ENCODE data around the gene IL16.

IL16 gene

GRCh38 chr15:81171286-81171685 is 25.4 kb upstream of the IL16 start:
- Histone ChIP-seq H3K4me3 (ENCODE audit: control insufficient read depth in 1 of 7, extremely low read depth in 1 of 7, insufficient read depth in 4 of 7, low read depth in 2 of 7, low read length in 6 of 7) (no peak overlapping the region), H3K4me1 (ENCODE audit: control extremely low read depth in 1 of 4, control insufficient read depth in 4 of 4, insufficient read depth in 4 of 4, low read length in 3 of 4) (peaks cover 5 to 11% (median 8%) of the 10 kb centered on the region in 4 experiments), H3K27me3 (replicated peaks in 2 of 5; ENCODE audit: control insufficient read depth in 4 of 5, insufficient read depth in 5 of 5, low read length in 4 of 5) (peaks cover 0 to 3% (median 0%) of the 10 kb centered on the region in 5 experiments), H3K27ac (ENCODE audit: insufficient read depth in 1 of 2, low read depth in 1 of 2, low read length in 2 of 2, poor library complexity in 1 of 2, severe bottlenecking in 2 of 2) (no peak overlapping the region), H3K36me3 (ENCODE audit: control insufficient read depth in 4 of 4, insufficient read depth in 4 of 4, low read length in 3 of 4) (no peaks in the 10 kb centered on the region), H3K9me3 (ENCODE audit: control extremely low read depth in 1 of 5, control insufficient read depth in 4 of 5, insufficient read depth in 2 of 5, low read depth in 1 of 5, low read length in 4 of 5) (no peaks in the 10 kb centered on the region)
- no peak for DNase-seq
- ChIA-PET POLR2A (no interaction called here), CTCF (no interaction called here)

- no peak for DNase-seq
- no peak overlapping the region for H3K4me3 ChIP-seq (ENCODE audit: control insufficient read depth in 1 of 7, extremely low read depth in 1 of 7, insufficient read depth in 4 of 7, low read depth in 2 of 7, low read length in 6 of 7)
- H3K27ac ChIP-seq (ENCODE audit: insufficient read depth in 1 of 2, low read depth in 1 of 2, low read length in 2 of 2, poor library complexity in 1 of 2, severe bottlenecking in 2 of 2), result no peak overlapping the region
- H3K4me1 ChIP-seq (ENCODE audit: control extremely low read depth in 1 of 4, control insufficient read depth in 4 of 4, insufficient read depth in 4 of 4, low read length in 3 of 4), result peaks cover 0 to 4% (median 0%) of the 10 kb centered on the region in 4 experiments
- 100% methylated on average over 1 of the region's 2 CpGs for WGBS (ENCODE audit: insufficient coverage)
- ChIA-PET POLR2A (no interaction called here), CTCF (interaction anchor here (1.0 to 3.4 kb wide), 5 partner anchors 9 to 91 kb away, joined by 3 to 12 read pairs (median 8); no protein-coding TSS in a partner anchor)
- H3K27me3 ChIP-seq (replicated peaks in 2 of 5; ENCODE audit: control insufficient read depth in 4 of 5, insufficient read depth in 5 of 5, low read length in 4 of 5), result peaks cover 0 to 3% (median 0%) of the 10 kb centered on the region in 5 experiments
- no peaks in the 10 kb centered on the region for H3K36me3 ChIP-seq (ENCODE audit: control insufficient read depth in 4 of 4, insufficient read depth in 4 of 4, low read length in 3 of 4)
- H3K9me3 ChIP-seq (ENCODE audit: control extremely low read depth in 1 of 5, control insufficient read depth in 4 of 5, insufficient read depth in 2 of 5, low read depth in 1 of 5, low read length in 4 of 5), result no peaks in the 10 kb centered on the region
These were observed 22.4 kb upstream of the IL16 start for GRCh38 chr15:81174125-81174791.

- POLR2A ChIA-PET, result interaction anchor here (0.7 kb wide), 1 partner anchor 91 kb away, joined by 3 read pairs; no protein-coding TSS in a partner anchor
- H3K9me3 ChIP-seq (ENCODE audit: control extremely low read depth in 1 of 5, control insufficient read depth in 4 of 5, insufficient read depth in 2 of 5, low read depth in 1 of 5, low read length in 4 of 5), result no peaks in the 10 kb centered on the region
- H3K27me3 ChIP-seq (replicated peaks in 2 of 5; ENCODE audit: control insufficient read depth in 4 of 5, insufficient read depth in 5 of 5, low read length in 4 of 5), result peaks cover 0 to 3% (median 0%) of the 10 kb centered on the region in 5 experiments
- H3K36me3 ChIP-seq (ENCODE audit: control insufficient read depth in 4 of 4, insufficient read depth in 4 of 4, low read length in 3 of 4), result no peaks in the 10 kb centered on the region
- CTCF ChIA-PET, result interaction anchor here (1.0 to 3.4 kb wide), 5 partner anchors 9 to 90 kb away, joined by 3 to 12 read pairs (median 8); no protein-coding TSS in a partner anchor
- H3K4me1 ChIP-seq (ENCODE audit: control extremely low read depth in 1 of 4, control insufficient read depth in 4 of 4, insufficient read depth in 4 of 4, low read length in 3 of 4), result peaks cover 0 to 4% (median 0%) of the 10 kb centered on the region in 4 experiments
- H3K27ac ChIP-seq (ENCODE audit: insufficient read depth in 1 of 2, low read depth in 1 of 2, low read length in 2 of 2, poor library complexity in 1 of 2, severe bottlenecking in 2 of 2), result no peak overlapping the region
- WGBS (ENCODE audit: insufficient coverage), result 100% methylated on average over 1 of the region's 1 CpG
- no peak overlapping the region for H3K4me3 ChIP-seq (ENCODE audit: control insufficient read depth in 1 of 7, extremely low read depth in 1 of 7, insufficient read depth in 4 of 7, low read depth in 2 of 7, low read length in 6 of 7)
- DNase-seq, result no peak
These were observed 21.8 kb upstream of the IL16 start for GRCh38 chr15:81174792-81175327.

DNA sequence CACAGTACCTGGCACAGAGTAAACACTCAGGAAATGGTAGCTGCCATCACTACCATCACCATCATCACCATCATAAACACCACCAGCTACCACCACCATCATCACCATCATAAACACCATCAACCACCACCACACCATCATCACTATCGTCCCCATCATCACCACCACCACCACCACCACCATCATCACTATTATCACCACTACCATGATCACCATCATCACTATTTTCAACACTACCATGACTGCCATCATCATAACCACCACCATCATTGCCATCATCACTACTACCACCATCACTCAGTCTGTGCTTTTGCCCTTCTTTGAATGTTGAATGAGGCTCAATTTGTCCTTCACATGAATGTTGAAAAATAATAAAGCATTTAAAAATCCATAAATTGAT is 21.2 kb upstream of the IL16 start:
- CTCF ChIA-PET, result interaction anchor here (2.1 to 3.4 kb wide), 3 partner anchors 11 to 90 kb away, joined by 8 to 12 read pairs (median 11); no protein-coding TSS in a partner anchor
- H3K27me3 ChIP-seq (replicated peaks in 2 of 5; ENCODE audit: control insufficient read depth in 4 of 5, insufficient read depth in 5 of 5, low read length in 4 of 5), result peaks cover 0 to 3% (median 0%) of the 10 kb centered on the region in 5 experiments
- H3K27ac ChIP-seq (ENCODE audit: insufficient read depth in 1 of 2, low read depth in 1 of 2, low read length in 2 of 2, poor library complexity in 1 of 2, severe bottlenecking in 2 of 2), result no peak overlapping the region
- peaks cover 0 to 3% (median 0%) of the 10 kb centered on the region in 4 experiments for H3K4me1 ChIP-seq (ENCODE audit: control extremely low read depth in 1 of 4, control insufficient read depth in 4 of 4, insufficient read depth in 4 of 4, low read length in 3 of 4)
- WGBS (ENCODE audit: insufficient coverage), result 92% methylated on average over 1 of the region's 1 CpG
- POLR2A ChIA-PET, result interaction anchor here (0.7 kb wide), 1 partner anchor 91 kb away, joined by 3 read pairs; no protein-coding TSS in a partner anchor
- no peaks in the 10 kb centered on the region for H3K36me3 ChIP-seq (ENCODE audit: control insufficient read depth in 4 of 4, insufficient read depth in 4 of 4, low read length in 3 of 4)
- DNase-seq, result no peak
- H3K9me3 ChIP-seq (ENCODE audit: control extremely low read depth in 1 of 5, control insufficient read depth in 4 of 5, insufficient read depth in 2 of 5, low read depth in 1 of 5, low read length in 4 of 5), result no peaks in the 10 kb centered on the region
- H3K4me3 ChIP-seq (ENCODE audit: control insufficient read depth in 1 of 7, extremely low read depth in 1 of 7, insufficient read depth in 4 of 7, low read depth in 2 of 7, low read length in 6 of 7), result no peak overlapping the region

DNA sequence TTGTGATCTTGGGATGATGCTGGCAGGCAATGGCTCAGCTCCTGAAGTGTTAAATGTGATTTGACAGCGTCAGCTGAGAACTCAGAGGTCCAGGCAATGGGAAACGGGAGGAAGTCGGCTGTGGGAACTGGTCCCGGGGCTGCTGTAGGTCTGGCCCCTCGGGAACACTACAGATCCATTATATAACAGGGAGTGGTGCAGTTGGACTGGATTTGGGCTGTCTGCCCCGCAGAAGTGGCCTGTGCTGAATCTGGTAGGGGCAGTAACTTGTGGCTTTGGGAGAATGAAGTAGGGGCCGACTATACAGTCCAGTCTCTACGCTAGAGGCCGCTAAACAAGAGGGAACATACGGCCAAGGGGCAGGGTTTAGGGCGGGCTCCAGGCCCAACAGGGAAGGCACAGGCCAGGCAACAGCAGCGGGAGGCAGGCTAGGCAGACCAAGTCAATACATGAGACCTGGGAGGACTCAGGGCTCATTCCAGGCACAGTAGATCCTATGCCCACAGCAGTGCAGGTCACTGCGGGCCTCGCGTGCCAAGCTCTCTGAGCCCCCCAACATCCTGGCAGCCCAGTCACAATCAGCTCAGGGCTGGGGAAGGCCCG is 20.3 kb upstream of the IL16 start:
- CTCF ChIA-PET, result interaction anchor here (2.3 kb wide), 1 partner anchor 12 kb away, joined by 11 read pairs; no protein-coding TSS in a partner anchor
- no peak for DNase-seq

GRCh38 chr15:81178365-81178764 is 18.3 kb upstream of the IL16 start:
- Histone ChIP-seq H3K4me3 (ENCODE audit: control insufficient read depth in 1 of 7, extremely low read depth in 1 of 7, insufficient read depth in 4 of 7, low read depth in 2 of 7, low read length in 6 of 7) (no peak overlapping the region), H3K36me3 (ENCODE audit: control insufficient read depth in 4 of 4, insufficient read depth in 4 of 4, low read length in 3 of 4) (no peaks in the 10 kb centered on the region), H3K4me1 (ENCODE audit: control extremely low read depth in 1 of 4, control insufficient read depth in 4 of 4, insufficient read depth in 4 of 4, low read length in 3 of 4) (peaks cover 8 to 16% (median 11%) of the 10 kb centered on the region in 4 experiments), H3K9me3 (ENCODE audit: control extremely low read depth in 1 of 5, control insufficient read depth in 4 of 5, insufficient read depth in 2 of 5, low read depth in 1 of 5, low read length in 4 of 5) (no peaks in the 10 kb centered on the region), H3K27me3 (replicated peaks in 2 of 5; ENCODE audit: control insufficient read depth in 4 of 5, insufficient read depth in 5 of 5, low read length in 4 of 5) (peaks cover 0 to 5% (median 0%) of the 10 kb centered on the region in 5 experiments), H3K27ac (ENCODE audit: insufficient read depth in 1 of 2, low read depth in 1 of 2, low read length in 2 of 2, poor library complexity in 1 of 2, severe bottlenecking in 2 of 2) (no peak overlapping the region)
- POLR2A ChIA-PET, result no interaction called here
- no peak for DNase-seq
- CTCF ChIA-PET, result interaction anchor here (1.4 to 1.8 kb wide), 3 partner anchors 22 to 88 kb away, joined by 4 to 6 read pairs (median 5); no protein-coding TSS in a partner anchor
- 86% methylated on average over 1 of the region's 2 CpGs for WGBS (ENCODE audit: insufficient coverage)

More for the DNA sequence above, 20.3 kb upstream of the IL16 start:
- Histone ChIP-seq H3K9me3 (ENCODE audit: control extremely low read depth in 1 of 5, control insufficient read depth in 4 of 5, insufficient read depth in 2 of 5, low read depth in 1 of 5, low read length in 4 of 5) (no peaks in the 10 kb centered on the region), H3K27me3 (replicated peaks in 2 of 5; ENCODE audit: control insufficient read depth in 4 of 5, insufficient read depth in 5 of 5, low read length in 4 of 5) (peaks cover 0 to 3% (median 0%) of the 10 kb centered on the region in 5 experiments), H3K4me1 (ENCODE audit: control extremely low read depth in 1 of 4, control insufficient read depth in 4 of 4, insufficient read depth in 4 of 4, low read length in 3 of 4) (no peaks in the 10 kb centered on the region), H3K4me3 (ENCODE audit: control insufficient read depth in 1 of 7, extremely low read depth in 1 of 7, insufficient read depth in 4 of 7, low read depth in 2 of 7, low read length in 6 of 7) (no peak overlapping the region), H3K36me3 (ENCODE audit: control insufficient read depth in 4 of 4, insufficient read depth in 4 of 4, low read length in 3 of 4) (no peaks in the 10 kb centered on the region), H3K27ac (ENCODE audit: insufficient read depth in 1 of 2, low read depth in 1 of 2, low read length in 2 of 2, poor library complexity in 1 of 2, severe bottlenecking in 2 of 2) (no peak overlapping the region)
- POLR2A ChIA-PET, result no interaction called here
- 97% methylated on average over 14 of the region's 16 CpGs for WGBS (ENCODE audit: insufficient coverage)

Data from common myeloid progenitor, CD34-positive (primary cell).